Measurements from ENCODE around the gene FRMD4A.
"Not testable (repeated sequence)": the region's sequence is repeated elsewhere in the genome, so short reads cannot be mapped to it uniquely, and the experiment has no call there.

The FRMD4A gene

DNA sequence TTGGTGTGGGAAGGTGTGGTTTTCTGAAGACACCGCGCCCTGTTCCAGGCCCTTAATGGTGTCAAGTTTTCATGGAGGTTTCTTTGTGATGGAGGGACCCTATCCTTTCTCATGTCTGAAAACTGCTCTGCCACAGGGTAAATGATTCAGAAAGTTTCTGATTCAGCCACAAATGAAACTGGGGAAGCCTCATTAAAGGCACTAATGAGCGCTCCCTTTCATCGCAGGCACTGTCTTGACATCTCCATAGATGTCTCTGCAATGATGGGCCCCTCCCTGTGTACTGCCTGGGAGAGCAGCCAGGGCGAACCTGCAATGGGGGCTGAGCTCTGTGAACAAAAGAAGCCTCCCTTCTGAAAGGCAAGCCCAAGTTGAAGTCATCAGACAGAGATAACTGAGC, 388.7 kb downstream of the FRMD4A start:
- no peak for DNase-seq

DNA sequence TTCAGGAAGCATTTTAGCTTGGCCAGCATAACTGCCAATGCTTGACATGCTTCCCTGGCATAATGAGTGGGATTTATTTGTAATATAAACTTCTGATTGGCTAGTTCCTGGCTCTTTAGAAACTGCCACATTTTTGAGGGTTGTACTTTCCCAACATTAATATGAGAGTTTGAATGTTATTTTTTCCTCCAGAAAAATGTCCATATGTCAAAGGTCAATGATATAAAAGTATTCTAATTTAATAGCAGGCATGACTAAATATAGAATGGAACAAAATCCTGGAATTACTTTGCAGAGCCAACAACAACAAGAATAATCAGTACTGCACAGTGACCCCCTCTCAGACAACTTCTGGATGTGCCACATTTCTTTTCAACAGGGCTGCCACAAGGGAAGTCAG, 391.3 kb downstream of the FRMD4A start:
- no peak for DNase-seq

DNA sequence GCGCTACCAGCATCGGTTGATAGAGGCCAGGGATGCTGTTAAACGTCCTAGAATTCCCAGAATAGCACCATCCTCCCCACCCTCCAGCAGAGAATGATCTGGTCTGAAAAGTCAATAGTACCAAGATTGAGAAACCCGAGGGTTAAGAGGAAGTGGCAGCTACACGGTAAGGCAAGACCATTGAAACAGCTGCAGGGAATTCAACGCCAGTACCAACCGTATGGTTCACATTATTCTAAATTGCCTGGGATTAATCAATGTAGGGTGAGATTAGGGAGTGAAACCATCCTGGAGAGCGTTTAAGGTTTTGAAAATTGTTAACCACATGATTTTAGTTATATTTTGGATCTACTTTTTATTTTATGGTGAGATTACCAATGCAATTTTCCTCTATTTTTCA, 391.8 kb downstream of the FRMD4A start:
- no peak for DNase-seq

DNA sequence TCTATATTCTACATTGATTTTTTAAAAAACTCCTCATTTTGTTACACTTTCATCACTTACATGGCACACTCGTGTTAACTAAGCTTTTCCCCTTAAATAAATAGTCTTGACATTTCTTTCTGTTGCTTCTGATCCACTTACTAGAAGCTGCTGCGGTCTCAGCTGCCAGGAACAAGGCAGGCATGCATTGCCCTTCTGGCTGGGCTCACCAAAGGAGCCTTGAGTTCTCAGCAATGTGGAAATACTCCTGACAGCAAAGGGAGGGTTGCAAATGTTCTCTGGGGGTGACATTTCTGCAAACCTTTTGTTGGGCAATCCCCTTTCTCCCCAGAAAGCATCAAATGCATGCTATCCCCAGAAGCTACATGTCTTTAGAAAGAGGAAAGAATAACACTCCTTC, 393.9 kb downstream of the FRMD4A start:
- no peak for DNase-seq

DNA sequence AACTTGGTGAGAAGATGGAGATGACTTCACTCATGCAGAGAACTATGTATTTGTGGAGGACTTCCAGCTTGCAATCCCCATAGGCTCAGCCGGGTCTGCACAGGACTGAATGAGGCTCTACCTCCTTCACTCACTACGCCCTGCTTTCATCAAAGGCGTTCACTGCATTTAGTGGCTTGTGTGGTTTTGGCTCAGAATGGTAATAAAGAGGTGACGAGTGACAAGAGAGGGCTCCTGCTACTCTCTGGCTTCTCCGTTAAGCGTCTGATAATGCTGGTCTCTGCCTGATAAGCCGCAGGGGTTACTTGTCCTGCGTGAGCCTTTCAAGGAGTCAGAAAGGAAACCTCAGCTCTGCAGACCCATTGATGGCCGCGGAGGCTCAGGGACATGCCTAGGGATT, 400.6 kb downstream of the FRMD4A start:
- DNase-seq = no peak

DNA sequence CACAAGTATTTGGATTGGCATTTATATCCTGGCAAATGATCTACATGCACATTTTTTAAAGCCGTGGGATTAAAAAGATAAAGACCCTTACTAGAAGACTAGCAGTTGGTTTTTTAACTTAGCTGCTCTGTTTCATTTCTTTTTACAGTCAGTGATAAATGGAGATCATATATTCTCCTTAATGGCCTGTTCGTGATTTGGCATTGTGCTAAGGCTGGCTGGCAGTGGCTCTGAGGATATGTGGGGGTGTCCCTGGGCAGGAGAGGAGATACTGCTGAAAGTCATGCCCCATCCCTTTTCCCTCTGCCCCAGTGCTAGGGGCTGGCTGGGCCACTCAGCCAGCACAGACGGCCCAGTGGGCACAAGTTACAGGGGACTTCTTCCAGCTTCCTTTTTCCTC, 402.3 kb downstream of the FRMD4A start:
- no peak for DNase-seq

DNA sequence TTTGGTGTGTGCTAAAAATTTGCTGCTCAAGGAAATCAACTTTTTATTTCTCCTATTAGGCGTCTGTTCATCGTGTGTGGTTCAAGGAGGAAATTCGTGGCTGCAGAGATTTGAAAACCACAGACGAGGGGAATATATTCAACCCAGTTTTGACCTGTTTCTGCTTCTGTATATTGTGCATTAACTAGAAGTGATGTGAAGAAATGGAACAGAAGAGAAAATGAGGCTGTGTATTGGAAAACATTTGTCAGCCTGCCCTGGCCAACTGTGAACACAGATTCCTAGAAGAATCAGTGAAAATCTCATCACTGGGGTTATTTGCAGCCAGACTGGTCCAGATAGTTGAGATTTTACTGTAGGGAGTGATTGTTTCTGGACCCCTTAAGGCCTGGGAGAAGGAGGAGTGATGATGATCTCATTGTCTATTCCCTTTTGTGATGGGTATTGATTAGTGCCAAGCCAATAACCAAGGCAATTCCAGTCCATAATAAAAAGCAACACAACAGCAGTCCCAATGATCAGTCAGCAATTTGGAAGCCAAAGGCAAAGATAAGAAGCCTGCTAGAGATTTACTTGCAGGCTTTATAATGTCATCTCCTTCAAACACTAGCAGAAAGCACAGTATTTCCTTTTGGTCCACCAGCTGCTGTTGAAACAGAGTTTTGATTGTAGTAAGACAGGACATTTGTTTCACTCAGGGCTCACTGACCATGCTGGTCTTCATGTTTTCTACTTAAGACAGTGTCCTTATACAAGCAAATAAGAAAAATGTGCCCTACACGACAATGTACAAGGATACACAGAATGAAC, 404.5 kb downstream of the FRMD4A start:
- DNase-seq = no peak

DNA sequence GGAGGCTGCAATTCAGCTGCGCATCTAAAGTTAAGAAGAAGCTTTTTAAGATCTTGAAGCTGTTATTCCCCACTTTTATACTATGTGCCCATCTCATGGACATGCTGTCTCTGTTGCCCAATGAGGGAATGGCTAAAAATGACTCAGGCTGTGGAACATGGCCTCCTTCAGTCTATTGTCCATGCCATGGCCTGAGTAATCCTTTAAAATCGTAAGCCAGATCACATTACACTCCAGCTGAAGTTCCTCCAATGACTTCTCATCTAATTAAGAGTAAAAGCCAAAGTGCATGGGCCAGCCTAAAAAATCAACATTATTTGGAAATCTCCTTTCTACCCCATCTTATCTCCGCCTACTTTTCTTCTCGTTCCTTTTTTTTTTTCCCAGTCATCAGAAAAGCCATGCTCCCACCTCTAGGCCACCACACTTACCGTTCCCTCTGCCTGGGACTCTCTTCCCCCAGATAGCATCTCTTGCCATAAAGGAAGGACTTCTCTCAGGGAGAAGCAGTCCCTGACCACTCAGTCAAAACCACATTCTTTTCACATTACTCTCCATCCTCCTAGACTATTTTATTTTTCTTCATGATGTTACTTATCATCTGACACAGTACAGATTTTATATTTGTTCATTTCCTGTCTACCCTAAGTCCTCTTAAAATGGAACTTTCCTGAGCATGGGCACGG, 406.5 kb downstream of the FRMD4A start:
- no peak for DNase-seq

DNA sequence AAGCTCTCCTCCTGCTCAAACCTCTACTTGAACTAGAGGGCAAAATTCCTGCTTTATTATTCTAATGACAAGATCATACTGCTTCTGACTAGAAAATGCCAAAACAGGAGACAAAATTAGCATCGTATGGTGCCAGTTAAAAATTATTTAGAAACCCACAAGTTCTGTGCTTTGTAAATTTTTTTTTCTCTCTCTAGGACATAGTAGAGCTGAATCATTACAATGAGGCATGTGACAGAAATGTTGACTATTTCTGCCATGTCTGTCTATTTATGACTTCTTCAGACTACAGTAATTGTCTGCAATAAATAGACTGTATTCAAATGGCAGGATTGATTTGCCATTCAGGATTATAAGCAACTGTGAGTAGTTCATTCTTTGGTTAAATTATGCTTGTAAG, 408.1 kb downstream of the FRMD4A start:
- DNase-seq = no peak

DNA sequence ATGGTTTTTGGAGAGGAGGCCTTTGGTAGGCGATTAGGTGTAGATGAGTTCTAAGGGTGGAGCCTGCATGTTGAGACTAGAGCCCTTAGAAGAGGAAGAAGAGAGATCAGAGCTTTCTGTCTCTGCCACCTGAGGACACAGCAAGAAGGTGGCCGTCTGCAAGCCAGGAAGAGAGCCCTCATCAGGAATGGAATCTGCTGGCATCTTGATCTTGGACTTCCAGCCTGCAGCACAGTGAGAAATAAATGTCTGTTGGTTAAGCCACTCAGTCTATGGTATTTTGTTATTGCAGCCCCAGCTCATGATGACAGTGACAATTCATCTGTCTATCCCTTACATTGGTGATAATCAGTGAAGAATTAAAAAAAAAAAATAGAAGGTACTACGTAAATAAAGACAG, 408.8 kb downstream of the FRMD4A start:
- no peak for DNase-seq

DNA sequence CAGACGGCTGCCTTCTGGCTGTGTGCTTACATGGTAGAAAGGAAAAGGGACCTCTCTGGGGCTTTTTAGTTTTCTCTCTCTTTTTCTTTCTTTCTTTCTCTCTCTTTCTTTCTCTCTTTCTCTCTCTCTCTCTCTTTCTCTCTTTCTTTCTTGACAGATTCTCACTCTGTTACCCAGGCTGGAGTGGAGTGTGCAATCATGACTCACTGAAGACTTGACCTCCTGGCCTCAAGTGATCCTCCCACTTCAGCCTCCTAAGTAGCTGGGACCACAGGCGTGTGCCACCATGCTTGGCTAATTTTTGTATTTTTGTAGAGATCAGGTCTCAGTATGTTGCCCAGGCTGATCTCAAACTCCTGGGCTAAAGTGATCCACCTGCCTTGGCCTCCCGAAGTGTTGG, 409.6 kb downstream of the FRMD4A start:
- not testable (repeated sequence) for DNase-seq

DNA sequence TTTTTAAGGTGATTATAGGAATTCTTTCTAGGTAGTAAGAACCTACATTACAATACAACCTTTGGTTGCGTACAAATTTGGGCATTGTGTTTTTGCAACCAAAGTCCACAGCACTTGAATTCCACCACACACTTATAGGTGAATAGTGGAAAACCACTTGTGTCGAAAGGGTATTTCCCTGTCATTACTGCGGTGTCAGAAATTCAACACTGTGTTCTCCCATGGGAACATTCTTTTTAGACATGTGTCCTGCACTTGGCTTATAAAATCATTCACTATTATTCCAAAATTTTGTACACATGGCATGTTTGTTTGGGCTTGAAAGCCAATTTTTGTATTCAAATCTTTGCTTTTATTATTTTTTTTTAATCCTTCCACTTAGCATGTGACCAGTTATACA, 410.3 kb downstream of the FRMD4A start:
- DNase-seq = no peak

DNA sequence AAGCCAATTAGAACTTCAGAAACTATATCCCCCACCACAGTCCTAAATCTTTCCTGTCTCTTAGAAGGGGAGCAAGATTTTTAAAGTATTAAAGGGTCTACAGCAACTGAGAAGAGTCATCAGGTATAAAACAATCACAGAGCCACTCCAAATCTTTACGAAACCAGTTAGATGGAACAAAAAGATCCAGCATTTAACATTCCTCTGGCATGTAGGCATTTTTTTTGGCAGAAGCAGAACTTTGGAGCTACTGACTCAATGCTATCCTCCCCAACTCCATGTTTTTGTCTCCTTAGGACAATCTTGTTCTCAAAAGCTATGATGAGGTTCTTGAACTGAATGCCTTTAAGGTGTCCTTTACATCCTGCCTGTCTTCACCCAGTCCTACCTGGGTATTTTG, 410.7 kb downstream of the FRMD4A start:
- DNase-seq = no peak

DNA sequence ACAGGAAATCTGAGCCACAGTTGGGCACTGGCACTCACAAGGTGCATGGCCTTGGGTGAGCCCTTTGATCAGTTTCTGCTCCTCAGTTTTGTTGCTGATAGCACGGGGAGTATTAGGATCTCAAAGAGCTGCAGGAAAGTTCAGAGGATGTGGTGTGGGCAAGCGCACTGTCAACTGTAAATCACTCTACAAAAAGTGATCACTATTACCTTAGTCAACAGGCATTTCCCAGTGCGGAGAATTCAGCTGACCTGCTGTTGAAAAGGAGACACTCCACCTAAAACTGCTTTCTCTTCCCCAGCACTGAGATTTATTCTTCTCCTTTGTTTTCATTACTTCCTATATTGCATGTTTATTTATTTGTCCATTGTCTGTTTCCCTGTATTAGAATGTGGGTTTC, 412.9 kb downstream of the FRMD4A start:
- no peak for DNase-seq

DNA sequence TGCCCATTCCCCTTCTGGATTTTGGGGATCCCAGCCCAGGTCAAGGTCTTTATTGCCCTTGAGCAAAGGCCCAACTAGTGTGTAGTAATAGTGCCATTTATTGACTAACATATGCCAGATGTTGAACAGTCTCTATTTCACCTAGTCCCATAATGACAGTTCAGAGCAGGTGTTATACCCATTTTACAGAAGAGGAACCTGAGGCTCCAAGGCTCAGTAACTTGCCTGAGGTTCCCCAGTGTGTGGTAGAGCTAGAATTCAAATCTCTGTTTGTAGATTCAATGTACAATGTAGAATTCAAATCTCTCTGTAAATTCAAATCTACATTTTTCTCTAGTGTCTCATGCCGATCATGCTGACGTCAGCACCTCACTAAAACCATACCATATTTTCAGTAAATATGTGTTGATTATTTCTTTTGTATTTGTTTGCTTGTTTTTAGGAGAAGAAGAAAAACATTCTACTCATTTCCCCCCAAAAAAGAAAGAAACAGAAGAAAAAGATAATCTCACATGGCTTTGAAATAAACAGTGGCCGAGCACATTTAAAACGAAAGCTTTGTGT, 414.3 kb downstream of the FRMD4A start:
- DNase-seq = no peak

DNA sequence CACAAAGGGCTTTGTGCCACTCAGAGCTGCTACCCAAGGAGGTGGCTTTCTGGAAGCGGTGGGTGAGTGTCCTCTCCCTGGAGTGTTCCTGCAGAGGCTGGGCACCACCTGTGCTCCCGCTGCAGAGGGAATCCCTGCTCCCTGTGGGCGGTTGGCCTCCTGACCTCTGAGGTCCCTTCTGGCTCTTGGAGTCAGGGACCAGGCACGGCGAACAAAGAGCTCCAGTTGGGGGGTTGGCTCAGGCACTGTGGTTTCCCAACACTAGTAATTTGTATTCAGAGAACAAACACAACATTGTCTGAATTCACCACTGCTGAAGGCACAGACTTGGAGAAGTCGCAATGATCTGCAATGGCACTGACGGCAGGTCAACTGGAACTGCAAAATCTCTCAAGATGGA, 415.0 kb downstream of the FRMD4A start:
- DNase-seq = no peak

DNA sequence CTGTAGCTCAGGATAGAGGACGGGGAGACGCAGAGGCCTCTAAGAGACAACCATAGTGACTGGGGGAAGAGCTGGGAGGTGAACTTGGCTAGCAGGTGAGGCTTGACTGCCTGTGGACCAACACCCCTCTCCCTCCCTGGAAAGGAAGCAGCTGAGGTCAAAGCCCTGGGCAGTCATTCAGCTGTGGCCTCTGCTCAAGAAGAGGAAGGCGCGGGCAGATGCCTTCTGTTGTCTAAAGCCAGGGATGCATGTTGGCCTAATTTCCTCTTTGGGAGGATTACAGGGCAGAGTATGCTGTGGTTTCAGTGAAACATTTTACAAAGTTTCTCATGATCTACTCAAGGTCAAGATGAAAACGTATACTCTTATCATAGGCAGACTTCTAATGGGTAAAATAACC, 416.8 kb downstream of the FRMD4A start:
- DNase-seq = no peak

DNA sequence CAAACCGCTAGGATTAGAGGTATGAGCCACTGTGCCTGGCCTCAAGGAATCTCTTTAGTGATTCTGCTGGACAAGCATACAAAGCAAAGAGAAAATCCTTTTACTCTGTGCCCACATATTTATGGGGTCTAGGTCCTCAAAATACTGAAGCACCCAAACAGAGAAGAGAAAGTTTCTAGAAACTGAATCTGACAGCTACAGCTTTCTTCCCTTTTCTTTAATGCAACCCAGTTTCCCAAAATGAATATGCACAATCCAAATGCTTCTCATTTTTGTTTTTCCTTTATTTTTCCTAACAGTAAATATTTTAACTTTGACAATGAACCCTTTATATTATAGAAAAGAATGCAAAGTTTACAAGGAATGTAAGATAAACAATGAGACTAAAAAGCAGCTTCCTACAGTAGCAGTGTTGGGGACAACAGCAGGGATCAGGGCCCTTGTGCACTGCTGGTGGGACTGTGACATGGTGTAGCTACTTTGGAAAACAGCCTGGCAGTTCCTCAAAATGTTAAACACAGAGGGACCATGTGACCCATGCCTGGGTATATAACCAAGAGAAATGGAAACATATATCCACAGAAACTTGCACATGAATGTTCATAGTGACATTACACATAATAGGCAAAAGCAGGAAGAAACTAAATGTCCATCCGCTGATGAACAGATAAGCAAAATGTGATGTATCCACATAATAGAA, 418.8 kb downstream of the FRMD4A start:
- no peak for DNase-seq

DNA sequence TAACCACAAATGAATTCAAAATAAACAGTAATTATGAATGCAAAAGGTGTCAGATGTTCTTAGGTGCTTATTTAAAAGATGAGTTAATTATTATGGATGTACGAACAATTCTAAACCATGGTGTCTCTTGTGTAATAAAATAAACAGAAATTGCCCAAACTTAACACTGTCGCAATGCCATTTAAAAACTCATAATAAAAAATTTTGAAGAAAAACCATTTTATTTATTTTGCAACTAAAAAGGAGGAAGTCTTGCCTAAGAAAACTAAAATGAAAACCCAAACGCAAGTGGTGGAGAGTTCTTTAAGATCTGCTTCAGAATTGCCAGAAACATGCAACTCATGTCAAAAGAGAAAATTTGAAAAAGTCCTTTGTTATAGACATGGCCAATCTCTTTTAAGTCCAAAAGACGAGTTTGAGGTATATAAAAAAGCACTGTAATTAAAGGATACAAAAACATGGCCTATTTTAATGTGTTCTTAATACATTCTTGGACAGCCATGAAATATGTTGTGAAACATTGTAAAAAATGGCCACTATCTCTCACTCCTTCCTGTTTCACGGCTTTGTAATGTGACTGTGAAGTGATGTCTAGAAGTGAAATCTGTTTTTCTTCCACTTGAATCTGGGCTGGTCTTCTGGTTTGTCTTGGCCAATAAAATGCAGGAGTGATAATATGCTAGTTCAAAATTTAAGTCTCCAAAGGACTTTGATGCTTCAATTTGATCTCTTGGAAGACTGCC, 421.0 kb downstream of the FRMD4A start:
- DNase-seq = no peak

DNA sequence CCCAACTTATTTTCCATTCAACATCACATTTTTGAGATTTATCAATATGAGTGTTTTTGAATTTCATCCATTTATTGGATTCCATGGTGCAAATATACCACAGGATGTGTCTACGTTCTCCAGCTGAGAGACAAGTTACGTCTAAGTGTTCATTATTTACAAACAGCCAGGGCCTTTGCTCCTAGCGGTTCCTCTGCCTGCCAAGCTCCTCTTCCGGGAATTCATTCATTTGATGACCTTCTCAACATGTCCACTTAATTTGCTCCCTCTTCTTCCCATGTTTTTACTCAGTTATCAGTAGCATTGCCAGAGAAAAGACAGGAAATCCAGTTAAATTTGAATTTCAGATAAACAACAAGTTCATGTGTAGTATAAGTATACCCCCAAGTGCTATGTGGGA, 422.2 kb downstream of the FRMD4A start:
- DNase-seq = no peak

DNA sequence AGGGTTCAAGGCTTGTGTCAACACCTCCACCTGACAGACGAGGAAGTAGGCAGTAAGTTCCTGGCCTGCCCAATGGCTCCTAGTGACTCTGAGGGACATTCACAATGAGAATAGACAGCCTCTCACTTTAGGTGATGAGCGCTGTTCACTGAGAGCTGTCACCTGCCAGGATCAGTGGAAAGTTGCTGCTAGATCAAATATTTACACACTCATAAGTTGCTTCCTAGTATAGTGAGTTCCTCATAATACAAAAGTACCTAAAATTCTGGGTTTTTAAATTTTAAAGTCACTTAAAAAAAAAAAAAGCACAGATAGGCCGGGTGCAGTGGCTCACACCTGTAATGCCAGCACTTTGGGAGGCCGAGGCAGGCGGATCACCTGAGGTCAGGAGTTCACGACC, 423.2 kb downstream of the FRMD4A start:
- no peak for DNase-seq

DNA sequence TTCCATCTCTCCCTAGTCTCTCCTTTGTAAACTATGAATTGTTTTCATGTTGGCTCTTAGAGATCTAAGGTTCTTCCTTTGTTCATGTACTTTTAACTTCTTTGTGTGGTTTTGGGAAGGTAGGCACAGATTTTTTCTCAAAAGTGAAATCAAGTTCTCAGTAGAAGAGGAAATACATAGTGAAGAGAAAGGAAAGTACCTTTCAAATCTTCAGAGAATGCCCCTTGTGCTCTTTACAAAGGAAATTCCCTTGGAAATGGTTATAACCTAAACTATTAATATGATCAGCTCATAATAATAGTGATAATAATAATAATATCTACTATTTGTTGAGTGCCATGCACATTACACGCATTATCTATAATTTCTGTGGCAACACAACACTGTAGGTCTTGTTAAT, 425.4 kb downstream of the FRMD4A start:
- DNase-seq = no peak

DNA sequence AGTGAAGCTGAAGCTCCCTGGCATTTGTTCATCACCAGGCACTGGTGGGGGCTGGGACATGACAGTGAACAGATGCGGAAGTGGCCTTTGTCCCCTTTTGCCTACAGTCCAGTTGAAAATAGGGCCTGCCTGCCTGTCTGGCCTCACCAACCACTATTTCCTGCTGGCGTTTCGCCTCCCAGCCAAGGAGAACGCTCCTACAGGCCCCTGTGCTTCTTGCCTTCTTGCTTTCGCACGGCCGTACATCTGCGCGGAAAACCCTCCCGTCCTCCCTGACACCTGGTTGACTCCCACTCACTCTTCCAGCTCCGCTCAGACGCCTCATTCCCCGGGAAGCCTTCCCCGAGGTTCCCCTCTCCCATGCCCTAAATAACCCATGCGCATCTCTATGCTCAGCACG, 426.7 kb downstream of the FRMD4A start:
- DNase-seq = no peak

Data from NCI-H1694 (cell line).